HG03045 (cell line): ENCODE results near the gene EGLN2.
"Not testable (repeated sequence)": the region's sequence is repeated elsewhere in the genome, so short reads cannot be mapped to it uniquely, and the experiment has no call there.

Source experiments
- ATAC-seq: cut with Tn5 transposase; IDR thresholded peaks from one replicate; pipeline ENCODE4 v1.9.1; 2021; ENCODE audit warnings: mild to moderate bottlenecking, moderate library complexity; ENCODE audit not compliant: unreplicated experiment

Gene EGLN2

DNA sequence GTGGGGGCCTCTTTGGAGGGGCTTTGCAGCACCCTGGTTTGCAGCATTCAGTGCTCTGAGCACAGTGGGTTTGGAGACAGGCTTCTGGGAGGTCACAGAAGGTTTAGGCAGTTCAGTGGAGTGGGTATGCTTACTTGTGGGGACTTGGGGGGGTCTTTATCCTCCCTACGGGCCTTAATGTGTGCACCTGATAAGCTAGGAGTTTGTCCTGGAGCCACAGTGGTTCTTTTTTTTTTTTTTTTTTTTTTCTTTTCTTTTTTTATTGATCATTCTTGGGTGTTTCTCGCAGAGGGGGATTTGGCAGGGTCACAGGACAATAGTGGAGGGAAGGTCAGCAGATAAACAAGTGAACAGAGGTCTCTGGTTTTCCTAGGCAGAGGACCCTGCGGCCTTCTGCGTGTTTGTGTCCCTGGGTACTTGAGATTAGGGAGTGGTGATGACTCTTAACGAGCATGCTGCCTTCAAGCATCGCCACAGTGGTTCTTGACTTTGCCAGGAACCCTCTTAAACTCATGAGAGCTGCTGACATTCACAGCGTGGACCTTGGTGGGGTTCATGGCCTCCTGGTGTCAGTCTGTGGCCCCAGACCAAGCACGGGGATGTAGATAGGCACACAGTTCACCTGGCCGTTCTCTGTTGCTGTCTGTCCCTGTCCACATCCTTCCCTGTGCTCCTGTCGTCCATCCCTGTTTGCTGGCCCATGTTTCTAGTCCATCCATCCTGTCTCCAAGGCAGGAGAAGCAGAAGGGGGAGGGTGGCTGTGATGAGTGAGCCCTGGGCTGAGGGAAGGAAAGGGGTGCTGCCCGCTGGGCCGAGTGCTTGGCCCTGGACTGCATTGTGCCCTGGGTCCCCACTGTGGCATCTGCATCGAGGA, 2.7 kb downstream of the EGLN2 start:
- no peak for ATAC-seq

DNA sequence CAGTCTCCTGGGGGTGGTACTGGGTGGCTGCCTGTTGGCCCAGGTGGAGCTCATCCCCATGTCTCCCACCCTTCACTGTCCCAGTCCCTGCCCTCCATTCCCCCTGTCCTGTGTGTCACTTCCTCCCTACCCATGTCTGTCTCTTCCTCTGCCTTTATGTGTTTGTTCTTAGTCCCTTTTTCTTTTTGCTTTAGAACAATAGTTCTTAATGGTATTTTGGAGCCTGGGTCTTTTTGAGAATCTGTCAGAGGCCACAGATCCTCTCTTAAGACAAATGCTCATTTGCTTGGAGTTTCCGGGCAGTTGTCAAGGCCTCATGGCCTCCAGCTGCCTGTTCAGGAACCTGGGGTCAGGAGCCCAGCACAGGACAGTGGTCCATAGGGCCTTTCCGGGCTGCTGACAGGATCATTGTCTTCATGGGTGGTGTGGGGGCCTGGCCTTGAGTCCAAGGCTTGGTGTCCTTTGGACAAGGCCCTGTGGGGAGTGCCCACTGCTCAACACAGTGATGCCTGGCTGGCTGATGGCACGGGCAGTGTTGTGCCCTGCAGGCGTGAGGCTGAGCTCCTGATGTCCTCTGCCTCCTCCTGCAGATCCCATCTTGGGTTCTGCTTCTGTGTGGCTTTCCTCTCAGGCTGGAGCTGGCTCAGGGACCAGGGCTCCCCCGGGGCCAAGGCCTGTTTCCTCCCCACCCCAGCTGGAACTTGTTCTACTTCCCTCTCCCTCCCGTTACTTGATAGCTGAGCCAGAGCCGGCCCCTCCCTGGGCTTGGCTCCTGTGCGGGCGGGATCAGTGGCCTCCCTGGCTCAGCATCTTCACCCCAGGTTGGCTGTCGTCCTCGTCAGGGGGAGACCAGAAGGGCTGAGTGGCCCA, 3.5 kb downstream of the EGLN2 start:
- no peak for ATAC-seq

DNA sequence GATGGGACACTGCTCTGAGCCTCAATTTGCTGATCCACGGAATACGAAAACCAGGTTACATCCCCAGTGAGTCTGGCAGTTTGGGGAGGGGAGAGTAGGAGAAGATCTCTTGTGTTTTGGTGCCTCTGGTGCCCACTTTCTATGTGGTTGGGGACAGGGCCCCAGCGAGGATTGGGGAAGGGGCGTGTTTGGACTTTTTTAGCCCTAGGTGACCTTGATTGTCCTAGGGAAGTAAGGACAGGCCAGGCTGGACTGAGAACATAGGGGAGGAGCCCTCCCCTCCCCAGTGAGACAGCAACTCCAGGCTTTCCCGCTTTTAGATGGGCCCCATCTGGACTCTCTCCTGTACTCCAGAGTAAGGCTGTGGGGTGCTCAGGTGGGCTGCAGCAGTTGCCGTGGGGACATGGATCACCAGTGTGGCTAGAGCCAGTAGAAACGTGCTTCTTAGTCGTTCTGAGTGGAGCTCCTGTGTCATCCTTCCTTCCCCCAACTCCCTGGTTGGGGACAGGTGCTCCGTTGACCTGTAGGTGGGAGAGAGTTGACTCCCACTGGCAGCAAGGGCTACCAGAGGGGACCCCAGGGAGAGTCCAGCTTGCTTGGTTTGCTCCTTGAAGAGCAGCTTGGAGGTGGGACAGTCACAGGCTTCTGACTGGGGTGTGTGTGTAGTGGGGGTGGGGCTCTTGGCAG, 4.3 kb downstream of the EGLN2 start:
- no peak for ATAC-seq

DNA sequence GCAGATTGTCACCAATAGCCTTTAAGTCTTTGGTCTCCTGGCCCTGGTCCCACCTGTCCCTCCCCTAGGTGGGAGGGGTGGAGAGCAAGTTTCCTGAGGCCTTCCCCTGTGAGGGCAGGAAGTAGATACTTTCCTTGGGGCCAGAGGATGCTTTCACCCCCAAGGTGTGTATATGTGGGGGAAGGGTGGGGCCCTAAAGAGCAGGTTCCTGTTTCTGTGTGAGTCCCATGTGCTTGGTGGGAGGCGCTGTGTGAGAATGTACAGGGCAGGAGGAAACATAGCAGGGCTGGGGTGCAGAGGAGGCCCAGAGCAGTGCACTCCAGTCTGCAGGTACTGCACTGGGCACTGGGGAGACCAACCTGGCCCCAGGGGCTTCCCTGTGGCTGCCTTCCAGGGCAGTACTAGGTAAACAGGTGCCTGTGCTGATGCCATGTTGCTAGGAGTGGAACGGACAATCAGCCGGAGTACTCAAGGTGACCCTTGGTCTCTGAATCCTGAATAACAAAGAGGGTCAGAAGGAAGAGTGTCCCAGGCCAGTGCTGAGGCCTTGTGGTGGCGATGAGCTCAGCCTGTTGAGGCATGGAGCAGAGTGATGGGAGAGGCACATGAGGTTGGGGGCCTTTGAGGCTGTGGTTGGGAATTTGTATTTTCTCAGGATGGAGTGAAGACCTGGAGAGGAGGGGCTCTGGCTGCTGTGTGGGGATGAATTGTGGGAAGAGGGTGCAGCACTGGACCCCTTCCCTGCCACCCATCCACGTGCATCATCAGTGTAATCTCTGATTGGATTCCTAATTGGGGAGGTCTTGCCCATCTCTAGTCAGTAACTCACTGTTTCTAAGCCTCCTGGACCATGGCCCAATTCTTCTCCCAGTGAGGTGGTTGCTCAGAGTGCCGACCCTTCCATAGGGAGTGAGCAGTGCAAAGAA, 5.1 kb downstream of the EGLN2 start:
- ATAC-seq, result no peak

DNA sequence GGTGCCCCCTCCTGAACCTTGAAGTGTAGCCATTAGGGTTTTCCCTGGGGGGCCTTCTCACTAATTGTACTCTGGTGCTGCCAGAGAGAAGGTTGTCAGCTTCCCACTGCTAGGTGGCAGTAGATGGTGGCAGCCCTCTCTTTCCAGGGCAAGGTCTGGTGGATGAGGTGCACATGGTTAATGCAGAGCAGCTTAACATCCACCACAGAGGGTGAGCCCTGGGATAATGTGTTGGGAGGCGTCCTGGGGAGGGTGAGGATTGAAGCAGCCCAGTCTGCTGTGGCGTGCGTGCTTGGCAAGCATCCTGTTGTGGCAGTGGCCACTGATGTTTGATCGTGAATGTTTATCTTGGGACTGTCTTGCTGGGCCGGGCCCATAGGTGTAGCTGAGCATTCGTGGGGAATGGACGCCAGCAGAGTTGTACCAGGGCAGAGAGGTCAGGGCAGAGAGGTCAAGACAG, 5.8 kb downstream of the EGLN2 start:
- ATAC-seq, result no peak

DNA sequence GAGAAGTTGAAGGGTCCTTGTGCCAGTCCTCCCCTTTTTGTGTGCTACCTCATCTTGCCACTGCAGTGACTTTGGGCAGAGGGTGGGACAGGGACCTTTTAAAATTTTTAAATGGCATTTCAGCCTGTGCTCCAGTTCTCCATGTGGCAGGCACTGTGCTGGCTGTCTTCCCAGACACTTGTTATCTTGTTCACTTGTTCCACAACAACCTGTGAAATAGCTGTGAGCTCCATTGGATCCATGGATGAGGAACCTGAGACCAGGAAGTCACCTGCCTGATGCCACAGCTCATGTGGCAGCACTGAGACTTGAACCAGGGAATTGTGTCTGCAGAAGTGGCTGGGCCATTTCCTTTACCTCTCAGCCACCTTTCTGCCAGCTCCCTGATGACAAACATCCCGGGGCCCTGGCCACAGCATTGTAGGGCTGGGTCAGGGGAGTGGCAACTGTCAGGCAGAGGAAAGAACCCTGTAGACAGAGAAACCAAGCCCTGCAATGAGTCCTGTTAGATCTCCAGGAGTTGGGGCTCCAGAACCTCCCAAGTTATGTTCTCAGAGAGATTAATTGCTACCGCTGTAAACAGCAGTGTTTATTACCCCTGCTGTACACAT, 6.4 kb downstream of the EGLN2 start:
- ATAC-seq, result no peak

DNA sequence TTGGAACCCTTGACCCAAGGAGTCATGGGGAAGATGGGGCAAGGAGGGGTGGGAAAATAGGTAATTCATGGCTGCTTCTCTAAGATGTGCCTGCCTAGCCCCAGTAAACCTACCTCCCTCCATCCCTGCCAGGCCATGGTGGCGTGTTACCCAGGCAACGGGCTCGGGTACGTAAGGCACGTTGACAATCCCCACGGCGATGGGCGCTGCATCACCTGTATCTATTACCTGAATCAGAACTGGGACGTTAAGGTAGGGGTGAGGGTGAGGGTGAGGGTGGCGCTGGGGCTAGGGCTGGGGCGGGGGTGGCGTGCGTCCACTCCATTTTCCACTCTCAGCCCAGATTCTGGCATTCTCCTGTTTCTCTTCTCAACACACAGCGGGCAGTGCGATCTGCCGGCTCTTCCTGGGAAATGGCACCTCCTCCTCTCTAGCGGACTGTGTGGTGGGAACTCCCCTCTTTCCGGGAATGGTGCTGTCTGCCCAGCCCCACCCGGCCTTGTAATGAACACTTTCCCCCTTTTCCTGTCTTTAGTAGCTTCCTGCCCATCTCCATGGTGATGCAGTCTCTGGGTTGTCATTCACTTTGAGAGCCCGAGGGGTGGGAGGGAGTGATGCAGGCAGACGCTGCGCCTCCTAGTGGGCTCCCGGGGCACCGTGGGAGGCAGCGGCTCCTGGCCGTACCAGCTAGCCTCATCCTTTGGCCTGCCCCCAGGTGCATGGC, 7.6 kb downstream of the EGLN2 start:
- no peak for ATAC-seq

DNA sequence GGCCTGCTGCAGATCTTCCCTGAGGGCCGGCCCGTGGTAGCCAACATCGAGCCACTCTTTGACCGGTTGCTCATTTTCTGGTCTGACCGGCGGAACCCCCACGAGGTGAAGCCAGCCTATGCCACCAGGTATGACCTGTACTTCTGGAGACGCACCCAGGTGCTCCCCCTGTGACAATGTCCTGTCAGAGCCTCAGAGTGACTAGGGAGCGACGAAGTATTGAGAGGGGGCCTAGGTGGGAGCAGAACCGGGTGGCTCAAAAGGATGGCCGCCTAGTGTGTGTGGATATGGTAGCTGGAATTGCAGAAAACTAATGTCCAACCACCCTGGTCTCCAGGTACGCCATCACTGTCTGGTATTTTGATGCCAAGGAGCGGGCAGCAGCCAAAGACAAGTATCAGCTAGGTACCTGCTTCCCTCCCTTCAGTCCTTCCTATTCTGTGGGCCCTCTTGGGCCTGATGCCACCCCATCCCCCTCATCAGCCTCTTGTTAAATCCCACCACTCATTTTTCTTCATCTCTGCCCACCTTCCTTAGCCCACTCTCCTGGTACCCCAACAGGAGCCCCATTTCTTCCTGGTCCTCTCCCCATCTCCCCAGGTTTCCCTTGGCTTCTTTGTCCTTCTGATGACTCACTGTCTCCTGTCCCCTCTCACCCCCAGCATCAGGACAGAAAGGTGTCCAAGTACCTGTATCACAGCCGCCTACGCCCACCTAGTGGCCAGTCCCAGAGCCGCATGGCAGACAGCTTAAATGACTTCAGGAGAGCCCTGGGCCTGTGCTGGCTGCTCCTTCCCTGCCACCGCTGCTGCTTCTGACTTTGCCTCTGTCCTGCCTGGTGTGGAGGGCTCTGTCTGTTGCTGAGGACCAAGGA, 8.4 kb downstream of the EGLN2 start:
- ATAC-seq, result no peak

DNA sequence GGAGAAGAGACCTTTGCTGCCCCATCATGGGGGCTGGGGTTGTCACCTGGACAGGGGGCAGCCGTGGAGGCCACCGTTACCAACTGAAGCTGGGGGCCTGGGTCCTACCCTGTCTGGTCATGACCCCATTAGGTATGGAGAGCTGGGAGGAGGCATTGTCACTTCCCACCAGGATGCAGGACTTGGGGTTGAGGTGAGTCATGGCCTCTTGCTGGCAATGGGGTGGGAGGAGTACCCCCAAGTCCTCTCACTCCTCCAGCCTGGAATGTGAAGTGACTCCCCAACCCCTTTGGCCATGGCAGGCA, 9.0 kb downstream of the EGLN2 start:
- no peak for ATAC-seq

DNA sequence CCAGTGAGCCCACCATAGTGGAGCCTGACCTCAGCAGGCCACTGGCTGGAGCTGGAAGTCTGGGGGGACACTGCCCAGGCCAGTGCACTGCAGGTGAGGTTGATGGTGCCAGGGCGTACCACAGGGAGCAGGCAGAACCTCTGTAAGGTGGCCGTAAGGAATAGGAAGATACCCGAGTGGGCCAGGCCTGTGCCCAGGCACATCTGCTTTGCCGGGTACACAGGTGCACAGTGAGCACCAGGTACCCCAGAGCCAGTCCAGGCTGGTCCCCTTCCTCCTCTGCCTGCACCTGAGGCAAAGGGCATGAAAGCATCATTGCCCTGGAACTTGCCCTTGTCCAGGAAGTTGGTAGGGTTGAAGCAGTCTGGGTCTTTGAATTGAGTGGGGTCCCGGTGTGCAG, 9.5 kb downstream of the EGLN2 start:
- no peak for ATAC-seq

DNA sequence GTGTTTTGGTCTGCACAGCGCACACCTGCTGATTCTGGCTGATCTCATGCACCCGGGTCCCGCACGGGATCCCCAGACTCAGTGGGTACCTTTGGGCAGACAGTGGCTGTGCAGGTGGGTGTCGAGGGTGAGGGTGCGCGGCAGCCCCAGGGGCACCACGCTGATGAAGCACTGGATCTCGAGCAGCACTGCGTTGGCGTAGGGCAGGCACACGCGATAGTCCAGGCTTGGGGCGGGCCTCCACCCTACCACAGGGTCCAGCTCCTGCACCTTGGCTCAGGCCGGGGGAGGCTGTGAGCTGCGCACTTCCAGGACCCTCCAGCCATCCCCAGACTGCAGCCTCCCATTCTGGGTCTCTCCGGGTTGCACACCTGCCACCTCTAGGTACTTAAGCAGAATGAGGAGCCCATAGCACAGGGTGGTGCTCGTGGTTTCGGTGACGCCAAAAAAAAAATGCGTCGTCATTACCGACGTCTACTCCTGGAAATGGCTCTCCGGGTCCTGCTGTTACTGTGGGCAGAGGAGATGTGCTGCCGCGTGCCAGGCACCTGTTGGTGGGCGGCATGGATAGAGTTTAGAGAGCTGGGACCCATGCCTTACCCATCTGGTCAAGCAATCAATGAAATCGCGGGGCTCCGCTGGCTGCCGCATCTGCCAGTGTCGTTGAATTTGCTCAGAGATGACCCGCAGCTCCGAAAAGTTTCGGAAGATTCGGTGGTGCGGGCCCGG, 10.5 kb downstream of the EGLN2 start:
- no peak for ATAC-seq

DNA sequence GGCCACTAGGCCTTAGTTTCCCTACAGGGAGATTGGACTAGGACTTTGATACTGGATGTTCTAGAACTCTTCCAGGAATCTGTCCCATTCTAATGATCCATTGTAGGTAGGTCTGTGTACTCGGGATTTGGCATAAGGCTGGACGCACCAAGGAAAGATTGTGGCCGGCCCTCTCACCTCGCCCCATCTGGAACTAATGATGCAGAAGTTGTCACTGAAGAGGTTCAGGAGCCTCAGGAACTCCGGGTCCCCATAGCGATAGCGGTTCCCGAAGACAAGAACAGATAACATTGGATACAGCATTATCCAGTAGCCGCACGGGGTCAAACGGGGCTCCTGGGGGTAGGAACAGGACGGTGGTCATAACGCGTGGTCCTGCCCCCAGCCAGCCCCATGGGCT, 11.2 kb downstream of the EGLN2 start:
- no peak for ATAC-seq

DNA sequence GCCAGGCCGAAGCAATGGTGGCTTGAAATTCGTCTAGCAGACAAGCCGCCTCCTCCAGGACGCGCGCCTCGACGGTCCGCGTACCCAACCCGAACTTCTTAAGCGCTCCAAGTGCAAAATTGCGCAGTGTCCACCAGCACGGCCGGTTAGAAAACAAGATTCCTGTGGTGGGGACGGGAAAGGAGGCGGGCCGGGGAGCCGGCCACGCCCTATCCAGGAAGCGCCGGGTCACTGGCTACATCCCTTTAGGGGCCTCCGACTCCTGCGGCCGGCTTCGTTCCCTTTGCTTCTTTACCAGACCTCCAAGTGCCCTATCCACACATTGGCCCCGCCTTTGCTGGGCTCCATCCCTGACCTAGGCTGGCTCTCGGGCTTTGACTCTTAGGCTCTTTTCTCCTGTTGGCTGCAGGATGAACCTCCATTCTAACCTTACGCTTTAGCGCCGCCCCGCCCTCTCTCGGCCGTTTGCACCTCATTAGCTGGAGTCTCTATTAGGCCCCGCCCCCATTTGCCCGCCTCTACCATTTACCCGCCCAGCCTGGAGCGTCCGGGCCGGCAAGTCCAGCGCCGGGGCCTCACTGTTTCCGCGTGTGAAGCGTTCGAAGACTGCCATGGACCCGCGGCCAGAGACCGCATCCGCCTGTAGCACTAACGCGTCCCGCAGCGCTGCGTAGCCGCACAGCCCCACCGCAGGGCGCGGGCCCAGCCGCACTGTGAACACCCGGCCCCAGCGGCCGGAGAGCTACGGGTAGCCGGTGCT, 11.8 kb downstream of the EGLN2 start:
- peak; percentile 63 for ATAC-seq

DNA sequence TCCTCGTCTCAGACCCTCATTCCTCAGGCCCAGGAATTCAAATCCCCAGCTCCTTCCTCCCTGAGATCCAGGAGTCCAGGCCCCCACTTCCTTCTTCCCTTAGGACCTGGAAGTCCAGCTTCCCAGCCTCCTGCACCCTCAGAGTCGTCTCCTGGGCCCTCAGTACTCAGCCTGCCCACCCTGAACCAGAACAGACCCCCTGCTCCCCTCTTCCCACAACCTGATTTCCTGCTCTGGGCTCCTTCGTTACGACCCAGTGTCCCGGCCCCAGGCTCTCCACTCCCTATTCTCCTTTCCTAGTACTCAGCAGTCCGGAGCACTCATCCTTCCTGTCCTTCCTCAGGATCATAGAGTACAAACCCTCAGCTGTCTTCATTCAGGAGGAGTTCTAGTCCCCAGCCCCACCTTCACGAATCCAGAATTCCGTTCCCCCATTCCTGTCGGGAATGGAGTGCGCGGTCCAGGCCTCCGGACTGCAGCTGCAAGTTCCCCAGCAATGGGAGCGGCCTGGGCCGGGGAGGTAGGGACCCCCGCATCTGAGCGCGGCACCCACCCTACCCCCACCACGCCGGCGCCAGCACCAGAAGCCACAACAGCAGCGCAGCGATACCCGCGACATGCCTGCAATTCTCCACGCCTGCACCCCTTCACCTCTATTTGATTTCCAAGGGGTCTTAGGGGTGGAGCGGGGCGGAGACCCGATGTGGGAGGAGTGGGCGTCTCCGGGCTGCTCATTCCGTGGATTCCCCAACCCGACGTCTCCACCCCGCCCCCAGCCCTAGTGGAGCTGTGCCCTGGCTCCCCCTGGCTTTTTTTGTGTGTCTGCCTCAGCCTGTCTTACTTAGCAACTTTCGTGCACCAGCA, 12.7 kb downstream of the EGLN2 start:
- ATAC-seq, result no peak

DNA sequence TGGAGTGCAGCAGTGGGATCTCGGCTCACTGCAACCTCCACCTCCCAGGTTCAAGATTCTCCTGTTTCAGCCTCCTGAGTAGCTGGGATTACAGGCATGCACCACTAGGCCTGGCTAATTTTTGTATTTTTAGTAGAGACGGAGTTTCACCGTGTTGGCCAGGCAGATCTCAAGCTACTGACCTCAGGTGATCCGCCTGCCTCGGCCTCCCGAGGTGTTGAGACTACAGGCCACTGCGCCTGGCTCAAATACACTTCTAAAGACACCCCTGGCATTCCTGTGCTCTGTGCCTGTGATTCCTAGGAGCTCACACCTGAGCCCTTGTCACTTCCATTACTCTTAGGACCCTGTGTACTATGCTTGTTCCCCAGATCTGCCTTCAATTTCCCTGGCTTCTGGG, 13.6 kb downstream of the EGLN2 start:
- not testable (repeated sequence) for ATAC-seq

DNA sequence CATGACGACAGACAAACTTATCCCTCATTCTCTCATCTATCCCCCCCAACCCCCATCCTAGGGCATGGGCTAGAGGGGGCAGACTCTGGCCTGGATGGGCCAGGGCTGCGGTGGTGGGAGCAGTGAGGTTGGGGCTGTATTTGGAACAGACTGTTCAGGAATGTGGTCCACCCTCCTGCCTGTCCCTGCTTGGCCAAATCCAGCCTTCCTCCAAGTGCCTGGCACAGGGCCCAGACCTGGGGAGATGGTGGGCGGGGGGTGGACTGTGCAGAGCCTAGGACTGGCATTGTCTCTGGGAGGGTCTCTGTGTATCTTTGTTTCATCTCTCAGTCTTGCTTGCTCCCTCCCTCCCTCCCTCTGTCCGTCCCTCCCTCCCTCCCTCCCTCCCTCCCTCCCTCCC, 14.2 kb downstream of the EGLN2 start:
- ATAC-seq, result no peak
